HG02981 (cell line): Measurements from ENCODE around the gene STK39.
"Not testable (repeated sequence)": the region's sequence is repeated elsewhere in the genome, so short reads cannot be mapped to it uniquely, and the experiment has no call there.

Source experiments
- ATAC-seq: cut with Tn5 transposase; IDR thresholded peaks from one replicate; pipeline ENCODE4 v1.9.1; 2021; ENCODE audit warnings: mild to moderate bottlenecking, moderate library complexity; ENCODE audit not compliant: unreplicated experiment

STK39 gene

GRCh38 chr2:168105127-168105683, 142.2 kb downstream of the STK39 start:
- ATAC-seq, result no peak

DNA sequence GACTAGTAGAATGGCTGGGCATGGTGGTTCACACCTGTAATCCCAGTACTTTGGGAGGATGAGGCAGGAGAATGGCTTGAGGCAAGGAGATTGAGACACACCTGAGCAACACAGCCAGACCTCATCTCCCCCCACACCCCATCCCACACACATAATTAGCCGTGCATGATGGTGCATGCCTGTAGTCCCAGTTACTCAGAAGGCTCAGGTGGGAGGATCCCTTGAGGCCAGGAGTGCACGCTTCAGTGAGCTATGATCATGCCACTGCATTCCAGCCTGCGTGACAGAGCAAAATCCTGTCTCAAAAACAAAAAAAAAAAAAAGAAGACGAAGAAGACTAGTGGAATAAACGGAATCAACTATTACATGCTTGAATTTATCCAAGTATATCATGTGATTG, 150.0 kb downstream of the STK39 start:
- no peak for ATAC-seq

- no peak for ATAC-seq
These were observed 151.2 kb downstream of the STK39 start for GRCh38 chr2:168096158-168096557.

GRCh38 chr2:168091986-168092385, 155.4 kb downstream of the STK39 start:
- ATAC-seq, result no peak

GRCh38 chr2:168090366-168091135, 156.8 kb downstream of the STK39 start:
- ATAC-seq, result peak; percentile 85

GRCh38 chr2:168089200-168089599, 158.2 kb downstream of the STK39 start:
- ATAC-seq, result peak; percentile 38

GRCh38 chr2:168087401-168087800, 160.0 kb downstream of the STK39 start:
- no peak for ATAC-seq

DNA sequence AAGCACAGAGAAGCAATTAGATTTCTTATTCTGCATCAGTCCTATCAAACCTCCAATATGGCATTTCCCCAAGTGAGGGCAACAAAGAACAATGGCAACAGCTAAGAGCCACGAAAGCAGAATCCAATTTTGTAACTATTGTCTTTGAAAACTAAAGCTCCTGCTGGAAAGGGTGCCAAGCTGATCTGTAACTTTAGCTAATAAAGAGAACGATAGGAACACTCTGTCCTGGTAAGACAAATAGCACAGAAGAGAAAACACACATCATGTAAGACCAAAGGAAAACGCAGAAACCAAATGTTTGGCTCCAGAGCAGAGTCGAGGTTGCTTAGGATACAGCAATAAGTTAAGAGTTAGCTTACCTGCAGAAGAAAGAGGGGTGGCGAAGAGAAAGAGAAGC, 160.5 kb downstream of the STK39 start:
- ATAC-seq, result no peak

DNA sequence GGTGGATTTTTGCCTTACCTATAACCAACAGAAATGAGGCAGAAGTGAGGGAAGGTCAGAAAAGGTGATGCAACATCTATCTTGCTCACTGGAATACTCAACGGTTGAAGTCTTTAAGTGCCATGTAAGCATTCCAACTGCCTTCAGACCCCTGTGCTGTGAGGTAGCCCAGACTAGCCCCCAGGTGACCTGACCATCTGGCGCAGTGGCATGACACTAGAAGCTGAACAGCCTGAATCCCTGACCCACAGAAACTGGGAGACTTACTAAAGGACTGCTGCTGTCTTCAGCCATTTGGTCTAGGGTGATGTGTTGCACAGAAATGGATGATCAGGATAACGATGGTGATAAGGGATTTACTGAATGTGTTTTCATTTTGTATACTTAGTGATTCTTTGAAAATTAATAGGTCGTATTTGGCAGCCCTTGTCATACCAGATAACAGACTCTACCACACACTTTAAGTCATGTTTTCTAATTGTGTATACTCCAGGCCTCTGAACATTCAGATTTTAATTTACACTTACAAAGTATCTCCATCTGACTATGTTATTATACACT, 161.5 kb downstream of the STK39 start:
- ATAC-seq, result no peak

DNA sequence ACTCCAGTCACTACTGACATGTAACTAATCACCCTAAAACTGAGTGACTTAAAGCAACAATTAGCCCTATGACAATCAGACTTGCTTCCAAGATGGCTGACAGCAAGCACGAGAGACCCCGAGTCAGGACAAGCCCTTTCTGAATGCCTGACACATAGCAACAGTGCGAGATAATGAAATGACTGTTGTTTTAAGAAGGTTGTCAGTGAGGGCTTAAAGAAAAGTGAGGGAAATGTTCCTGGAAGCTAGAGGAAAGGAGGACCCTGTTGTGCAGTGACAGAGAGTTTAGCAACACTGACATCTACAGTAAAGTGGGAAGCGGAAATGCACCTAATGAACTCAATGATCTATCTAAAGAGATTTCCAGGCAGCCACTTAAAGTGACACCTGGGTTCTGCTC, 163.1 kb downstream of the STK39 start:
- no peak for ATAC-seq

DNA sequence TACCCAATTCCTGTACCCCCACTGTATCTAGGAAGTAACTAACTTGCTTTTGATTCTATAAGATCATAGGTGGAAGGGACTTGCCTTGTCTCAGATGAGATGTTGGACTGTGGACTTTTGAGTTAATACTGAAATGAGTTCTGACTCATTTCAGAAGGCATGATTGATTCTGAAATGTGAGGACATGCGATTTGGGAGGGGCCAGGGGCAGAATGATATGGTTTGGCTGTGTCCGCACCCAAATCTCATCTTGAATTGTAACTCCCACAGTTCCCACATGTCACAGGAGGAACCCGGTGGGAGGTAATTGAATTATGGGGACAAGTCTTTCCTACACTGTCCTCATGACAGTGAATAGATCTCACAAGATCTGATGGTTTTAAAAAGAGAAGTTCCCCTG, 165.9 kb downstream of the STK39 start:
- ATAC-seq, result not testable (repeated sequence)

DNA sequence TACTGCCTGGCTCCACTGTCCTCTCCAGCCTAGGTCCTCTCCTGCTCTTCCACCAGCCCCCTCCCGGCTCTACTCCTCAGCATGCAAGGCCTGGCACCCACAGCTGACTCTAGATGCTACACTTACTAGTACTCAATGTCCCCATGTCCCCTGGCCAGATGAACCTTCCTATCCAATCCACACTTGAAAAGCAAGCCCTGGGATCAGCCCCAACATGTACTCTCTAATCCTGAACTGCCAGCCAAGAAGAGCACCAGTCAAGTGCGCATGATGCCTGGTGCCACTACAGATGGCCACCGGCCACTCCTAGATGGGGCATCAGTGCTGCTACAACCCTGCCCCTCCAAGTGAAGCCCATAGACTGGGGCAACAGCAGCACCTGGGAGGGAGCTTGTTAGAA, 168.2 kb downstream of the STK39 start:
- ATAC-seq, result no peak

DNA sequence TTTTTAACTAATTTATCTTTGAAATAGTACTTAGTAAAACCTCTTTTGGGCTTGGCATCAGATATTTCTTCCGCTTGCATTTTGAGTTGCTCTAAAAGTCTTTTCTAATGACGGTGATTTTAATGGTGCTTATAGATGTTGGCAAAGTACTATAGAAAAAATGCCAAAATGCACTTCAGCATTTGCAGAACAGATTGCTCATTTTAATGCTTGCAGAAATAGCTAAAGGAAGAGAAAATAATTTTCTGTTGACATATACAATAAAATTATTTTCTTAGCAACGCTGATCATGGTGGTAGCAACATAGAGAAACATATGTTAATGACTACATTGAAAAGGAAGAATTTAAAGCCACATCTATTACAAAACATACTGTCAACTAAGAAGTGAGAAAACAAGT, 170.7 kb downstream of the STK39 start:
- no peak for ATAC-seq

GRCh38 chr2:168075446-168075845, 171.9 kb downstream of the STK39 start:
- no peak for ATAC-seq

GRCh38 chr2:168072626-168073303, 174.6 kb downstream of the STK39 start:
- no peak for ATAC-seq

GRCh38 chr2:168064011-168064998, 183.1 kb downstream of the STK39 start:
- no peak for ATAC-seq

DNA sequence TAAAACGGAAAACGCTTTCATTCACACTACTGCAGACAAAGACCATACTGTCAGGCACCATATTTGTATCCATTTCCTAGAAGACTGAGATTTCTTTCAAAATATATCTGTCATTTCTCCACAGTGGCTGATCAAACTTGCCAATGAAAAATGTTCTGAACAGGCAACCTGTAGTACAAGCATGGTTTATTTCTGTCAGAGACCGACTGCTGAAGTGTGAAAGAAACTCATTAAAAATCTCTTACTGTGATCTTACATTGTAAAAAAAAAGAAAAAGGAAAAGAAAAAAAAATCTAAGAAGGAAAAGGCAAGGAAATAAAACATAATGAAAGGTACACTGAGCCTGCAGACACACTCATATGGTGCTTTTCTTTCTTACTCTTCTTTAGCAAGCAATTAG, 184.5 kb downstream of the STK39 start:
- ATAC-seq, result no peak

GRCh38 chr2:168062054-168062453, 185.3 kb downstream of the STK39 start:
- no peak for ATAC-seq

DNA sequence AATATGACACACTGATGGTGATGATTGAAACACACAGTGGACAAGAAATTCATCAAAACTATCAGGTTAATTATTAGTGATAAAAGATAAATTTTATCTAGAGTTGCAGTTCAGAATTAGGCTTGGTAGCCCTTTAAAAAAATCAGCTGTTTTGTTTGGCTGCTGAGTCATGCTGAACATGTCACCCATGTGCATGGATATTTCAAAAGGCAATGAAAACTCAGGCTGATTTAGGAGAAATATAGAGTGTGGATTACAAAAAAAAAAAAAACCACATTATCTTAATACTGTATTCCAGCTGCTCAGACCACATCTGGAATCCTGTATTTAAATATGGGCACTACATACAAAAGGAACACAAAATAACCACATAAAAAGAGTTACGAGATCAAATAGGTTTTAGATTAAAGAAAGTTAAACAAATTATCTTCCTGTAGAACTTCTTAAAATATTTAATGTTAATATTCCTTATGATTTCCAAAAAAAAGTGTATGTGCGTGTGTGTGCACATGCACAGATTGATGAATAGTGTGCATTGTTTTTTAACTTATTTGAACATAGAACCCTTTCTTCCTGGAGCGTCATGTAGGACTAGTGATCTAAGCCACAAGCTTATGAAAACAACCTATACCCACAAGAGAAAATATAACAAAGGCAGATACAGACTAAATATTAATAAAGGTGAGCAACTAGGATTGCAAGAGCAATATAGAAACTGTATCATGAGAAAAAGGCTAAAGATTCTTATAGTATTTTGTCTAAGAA, 186.2 kb downstream of the STK39 start:
- ATAC-seq, result no peak

GRCh38 chr2:168059758-168060157, 187.6 kb downstream of the STK39 start:
- ATAC-seq, result no peak
